A549 (cell line): Measurements from ENCODE around the gene NME2.

Source experiments
- CTCF ChIP-seq: fragments of >200 bp; sonication (Bioruptor Twin); formaldehyde crosslinking; IDR thresholded peaks from 3 replicates; pipeline ENCODE4 v1.5.1; 2016
- MAFK ChIP-seq: fragments of 450-650 bp; IDR thresholded peaks from 2 replicates; pipeline ENCODE4 v1.6.1; 2014; ENCODE audit not compliant: partially characterized antibody
- POLR2A ChIP-seq: IDR thresholded peaks from 2 replicates; pipeline ENCODE4 v1.6.1; 2012; ENCODE audit warnings: mild to moderate bottlenecking, low read length
- POLR2AphosphoS2 ChIP-seq: conservative IDR thresholded peaks from 2 replicates; pipeline ENCODE4 v1.6.1; 2012; ENCODE audit warnings: low read length, improper control_type of control experiment, inconsistent platforms
- RCOR1 ChIP-seq: fragments of 150-350 bp; IDR thresholded peaks from 2 replicates; pipeline ENCODE4 v1.6.1; 2014; ENCODE audit warnings: antibody characterized with exemption, low read length, low read depth
- TF ChIP-seq, protein P1 (sequence below): fragments of 450-650 bp; IDR thresholded peaks from 2 replicates; pipeline ENCODE4 v1.6.1; 2014; ENCODE audit warnings: antibody characterized with exemption

DNA sequence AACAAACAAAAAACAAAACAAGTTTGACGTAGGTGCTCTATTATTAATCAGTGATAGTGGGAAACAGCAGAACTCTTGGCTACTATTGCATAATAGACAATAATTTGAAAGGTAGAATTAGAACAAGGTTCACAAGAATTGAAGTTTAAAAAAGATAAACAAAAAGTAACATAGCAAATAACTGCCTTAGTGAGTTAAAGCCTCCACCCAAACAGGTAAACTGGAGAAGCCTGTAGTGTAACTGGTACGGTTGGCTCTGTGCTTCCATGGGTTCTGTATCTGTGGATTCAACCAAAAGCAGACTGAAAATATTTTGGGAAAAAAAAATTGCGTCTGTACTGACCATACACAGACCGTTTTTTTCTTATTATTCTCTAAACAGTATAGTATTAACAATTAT, 55.1 kb downstream of the NME2 start:
- TF ChIP-seq, protein P1, sequence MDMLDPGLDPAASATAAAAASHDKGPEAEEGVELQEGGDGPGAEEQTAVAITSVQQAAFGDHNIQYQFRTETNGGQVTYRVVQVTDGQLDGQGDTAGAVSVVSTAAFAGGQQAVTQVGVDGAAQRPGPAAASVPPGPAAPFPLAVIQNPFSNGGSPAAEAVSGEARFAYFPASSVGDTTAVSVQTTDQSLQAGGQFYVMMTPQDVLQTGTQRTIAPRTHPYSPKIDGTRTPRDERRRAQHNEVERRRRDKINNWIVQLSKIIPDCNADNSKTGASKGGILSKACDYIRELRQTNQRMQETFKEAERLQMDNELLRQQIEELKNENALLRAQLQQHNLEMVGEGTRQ = no peak
- TF ChIP-seq CTCF (no peak), POLR2AphosphoS2 (no peak), RCOR1 (no peak), MAFK (no peak), POLR2A (no peak)
